Activated CD8-positive, alpha-beta memory T cell treated with anti-CD3 and anti-CD28 coated beads, Interleukin-2, amount 50 U/mL, for 48 hours (primary cell): ENCODE results near the gene TOMM40.
"Not testable (repeated sequence)": the region's sequence is repeated elsewhere in the genome, so short reads cannot be mapped to it uniquely, and the experiment has no call there.

ENCODE experiments used
- DNase-seq: peaks from one replicate; pipeline ENCODE4 v3.0.0-alpha.2; 2020

The TOMM40 gene

GRCh38 chr19:44891016-44891882, at the start of gene TOMM40:
TOMM40 (plus strand) TSS chr19:44891254; CDS start chr19:44891416, 162 bp downstream.
- DNase-seq, result peak; percentile 99

- no peak for DNase-seq
These were observed 45.8 kb upstream of the TOMM40 start for GRCh38 chr19:44845286-44845611.

DNA sequence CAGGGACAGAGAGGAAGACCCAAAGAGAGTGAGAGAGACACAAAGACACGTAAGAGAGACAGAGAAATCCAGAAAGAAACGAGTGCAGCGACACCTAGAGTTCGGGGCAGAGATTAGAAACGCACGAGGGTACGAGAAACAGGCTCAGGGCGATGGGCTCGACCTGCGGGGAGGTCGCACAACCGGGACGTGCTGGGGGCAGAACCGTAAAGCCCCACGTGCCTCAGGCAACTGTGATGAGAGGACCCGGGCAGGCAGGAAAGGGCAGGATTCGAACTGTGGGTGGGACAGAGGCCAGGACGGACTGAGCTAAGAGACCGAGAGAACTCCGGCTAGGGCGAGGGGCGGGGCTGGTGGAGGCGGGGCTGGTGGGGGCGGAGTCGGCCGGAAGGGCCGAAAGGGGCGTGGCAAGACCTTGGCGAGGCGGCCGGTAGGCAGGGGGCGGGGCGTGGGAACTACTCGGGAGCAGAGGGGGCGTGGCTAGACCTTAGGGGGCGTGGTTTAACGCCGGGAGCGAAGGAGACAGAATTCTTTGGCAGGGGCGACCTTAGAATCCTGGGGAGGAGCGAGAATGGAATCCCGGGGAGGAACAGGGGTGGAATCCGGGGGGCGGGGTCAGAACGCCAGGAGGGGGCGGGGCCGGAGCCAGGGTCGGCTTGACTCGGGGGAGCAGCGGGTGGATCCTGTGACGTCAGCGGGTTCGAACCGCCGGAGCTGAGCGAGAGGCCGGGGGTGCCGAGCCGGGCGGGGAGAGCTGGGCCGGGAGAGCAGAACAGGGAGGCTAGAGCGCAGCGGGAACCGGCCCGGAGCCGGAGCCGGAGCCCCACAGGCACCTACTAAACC, 45.2 kb upstream of the TOMM40 start, which contains the start of gene NECTIN2:
Gene NECTIN2 (plus strand): TSS at position 686 of the 843 bp plus-strand sequence. CDS start 229 bp downstream, outside the sequence.
- peak; percentile 100 for DNase-seq

GRCh38 chr19:44846455-44847143, 44.5 kb upstream of the TOMM40 start:
- no peak for DNase-seq

GRCh38 chr19:44847144-44848035, 43.7 kb upstream of the TOMM40 start:
- peak; percentile 55 for DNase-seq

DNA sequence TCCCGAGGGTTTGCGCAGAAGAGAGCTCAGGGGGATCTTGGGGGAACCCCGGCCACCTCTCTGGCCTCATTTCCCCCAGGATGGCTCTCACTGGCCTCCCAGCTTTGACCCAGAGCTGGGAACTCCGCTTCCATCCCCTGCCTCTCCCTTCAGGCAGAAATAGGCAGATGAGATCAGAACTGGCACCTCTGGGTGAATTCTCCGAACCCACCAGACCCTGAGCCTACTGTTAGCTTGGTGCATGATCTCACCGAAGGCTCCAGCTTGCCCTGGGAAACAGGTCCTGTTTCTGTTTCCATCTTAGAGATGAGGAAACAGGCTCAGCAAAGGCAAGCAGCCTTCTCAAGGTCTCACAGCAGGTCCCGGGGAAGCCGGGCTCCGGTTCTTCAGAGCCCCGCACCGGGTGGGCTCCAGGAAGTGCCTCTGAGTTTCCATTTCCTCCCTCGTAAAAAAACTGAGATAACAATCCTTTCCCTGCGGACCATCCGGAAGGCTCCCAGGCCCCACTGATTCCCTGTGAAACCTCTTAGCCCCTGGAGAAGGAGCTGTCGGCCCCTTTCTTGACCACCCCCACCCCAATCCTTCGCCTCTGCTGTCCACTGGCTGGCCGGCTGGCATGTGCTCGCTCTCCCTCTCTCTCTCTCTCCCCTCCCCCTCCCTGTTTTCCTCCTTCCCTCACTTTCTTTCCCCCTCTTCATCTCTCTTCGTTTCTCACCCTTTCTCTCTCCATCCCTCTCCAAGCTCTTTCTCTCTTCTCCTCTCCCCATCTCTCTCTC, 42.8 kb upstream of the TOMM40 start:
- peak; percentile 54 for DNase-seq

GRCh38 chr19:44848812-44849447, 42.1 kb upstream of the TOMM40 start:
- no peak for DNase-seq

DNA sequence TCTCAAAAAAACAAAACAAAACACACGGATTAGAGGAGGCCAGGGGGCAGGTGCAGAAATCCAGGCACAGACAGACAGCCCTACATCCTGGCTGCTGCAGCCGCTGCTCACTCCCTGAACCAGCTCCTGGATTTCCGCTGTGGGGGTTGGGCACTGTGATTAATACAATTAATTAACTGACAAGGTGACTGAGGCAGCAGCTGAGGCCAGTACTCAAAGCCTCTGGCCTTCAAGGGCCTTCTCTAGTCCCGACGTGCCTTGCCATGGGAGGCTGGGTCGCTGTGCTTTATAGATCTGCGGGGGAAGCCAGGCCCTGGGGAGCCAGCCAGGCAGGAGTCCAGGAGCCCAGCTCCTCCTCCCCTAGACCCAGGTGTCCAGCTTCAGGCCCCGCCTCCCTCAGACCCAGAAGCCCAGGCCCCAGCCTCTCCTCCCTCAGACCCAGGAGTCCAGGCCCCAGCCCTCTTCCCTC, 40.4 kb upstream of the TOMM40 start:
- no peak for DNase-seq

- DNase-seq, result no peak
These were observed 39.6 kb upstream of the TOMM40 start for GRCh38 chr19:44851427-44851826.

- DNase-seq, result no peak
These were observed 35.4 kb upstream of the TOMM40 start for GRCh38 chr19:44855606-44856005.

- DNase-seq, result no peak
These were observed 34.5 kb upstream of the TOMM40 start for GRCh38 chr19:44856421-44857083.

- DNase-seq, result no peak
These were observed 33.2 kb upstream of the TOMM40 start for GRCh38 chr19:44857837-44858236.

DNA sequence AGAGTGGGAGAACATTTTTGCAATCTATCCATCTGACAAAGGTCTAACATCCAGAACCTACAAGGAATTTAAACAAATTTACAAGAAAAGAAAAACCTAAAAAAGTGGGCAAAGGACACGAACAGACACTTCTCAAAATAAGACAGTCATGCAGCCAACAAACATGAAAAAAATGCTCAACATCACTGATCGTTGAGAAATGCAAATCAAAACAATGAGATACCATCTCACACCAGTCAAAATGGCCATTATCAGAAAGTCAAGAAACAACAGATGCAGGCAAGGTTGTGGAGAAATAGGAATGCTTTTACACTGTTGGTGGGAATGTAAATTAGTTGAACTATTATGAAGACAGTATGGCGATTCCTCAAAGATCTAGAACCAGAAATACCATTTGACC, 29.5 kb upstream of the TOMM40 start:
- not testable (repeated sequence) for DNase-seq

DNA sequence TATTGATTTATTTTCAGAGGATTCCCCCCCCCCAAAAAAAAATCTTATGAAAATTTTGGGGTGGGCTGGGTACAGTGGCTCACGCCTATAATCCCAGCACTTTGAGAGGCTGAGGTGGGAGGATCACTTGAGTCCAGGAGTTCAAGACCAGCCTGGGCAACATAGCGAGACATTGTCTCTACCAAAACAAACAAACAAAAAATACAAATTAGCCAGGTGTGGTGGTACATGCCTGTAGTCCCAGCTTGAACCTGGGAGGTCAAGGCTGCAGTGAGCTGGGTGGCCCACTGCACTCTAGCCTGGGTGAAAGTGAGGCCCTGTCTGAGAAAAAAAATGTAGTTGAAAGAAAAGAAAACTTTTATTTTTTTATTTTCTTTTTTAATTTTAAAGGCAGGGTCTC, 27.1 kb upstream of the TOMM40 start:
- DNase-seq, result no peak

DNA sequence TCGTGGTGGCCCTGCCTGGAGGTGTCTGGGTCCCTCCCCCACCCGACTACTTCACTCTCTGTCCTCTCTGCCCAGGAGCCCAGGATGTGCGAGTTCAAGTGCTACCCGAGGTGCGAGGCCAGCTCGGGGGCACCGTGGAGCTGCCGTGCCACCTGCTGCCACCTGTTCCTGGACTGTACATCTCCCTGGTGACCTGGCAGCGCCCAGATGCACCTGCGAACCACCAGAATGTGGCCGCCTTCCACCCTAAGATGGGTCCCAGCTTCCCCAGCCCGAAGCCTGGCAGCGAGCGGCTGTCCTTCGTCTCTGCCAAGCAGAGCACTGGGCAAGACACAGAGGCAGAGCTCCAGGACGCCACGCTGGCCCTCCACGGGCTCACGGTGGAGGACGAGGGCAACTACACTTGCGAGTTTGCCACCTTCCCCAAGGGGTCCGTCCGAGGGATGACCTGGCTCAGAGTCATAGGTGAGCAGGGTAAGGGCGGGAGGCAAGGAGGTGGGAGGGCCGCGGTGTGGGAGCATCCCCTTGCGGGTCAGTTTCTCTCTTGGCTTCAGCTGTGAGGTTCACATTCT, 25.8 kb upstream of the TOMM40 start:
- DNase-seq, result no peak

DNA sequence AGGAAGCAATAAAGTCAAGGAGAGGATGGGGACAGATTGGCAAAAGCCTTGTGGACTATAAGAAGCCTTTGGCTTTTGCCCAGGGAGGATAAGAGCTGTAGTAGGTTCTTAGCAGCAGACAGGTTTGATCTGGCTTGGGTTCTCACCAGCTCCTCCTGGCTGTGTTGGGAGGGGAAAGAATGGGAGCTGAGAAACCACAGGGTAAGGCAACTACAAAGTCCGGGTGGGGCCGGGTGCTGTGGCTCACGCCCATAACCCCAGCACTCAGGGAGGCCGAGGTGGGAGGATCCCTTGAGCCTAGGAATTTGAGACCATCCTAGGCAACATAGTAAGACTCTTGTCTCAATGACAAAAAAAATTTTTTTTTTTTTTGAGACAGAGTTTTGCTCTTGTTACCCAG, 24.4 kb upstream of the TOMM40 start:
- DNase-seq, result no peak

DNA sequence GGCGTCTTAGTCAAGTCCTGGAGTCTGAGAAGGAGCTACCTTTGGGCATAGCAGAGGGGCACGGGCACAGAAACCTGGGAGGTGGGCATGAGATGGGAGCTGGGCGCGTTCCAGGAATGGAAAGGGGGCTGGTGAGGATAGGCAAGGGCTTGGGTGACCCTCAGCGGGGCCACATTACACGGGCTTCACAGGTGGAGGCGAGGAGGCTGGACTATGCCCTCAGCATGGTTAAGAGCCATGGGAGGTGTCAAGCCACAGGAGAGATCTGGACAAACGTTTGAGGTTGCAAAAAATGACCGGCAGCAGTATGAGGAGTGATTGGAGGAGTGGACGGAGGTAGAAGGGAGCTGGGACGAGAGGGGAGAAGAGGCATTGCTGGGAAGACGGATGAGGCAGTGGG, 23.5 kb upstream of the TOMM40 start:
- no peak for DNase-seq

DNA sequence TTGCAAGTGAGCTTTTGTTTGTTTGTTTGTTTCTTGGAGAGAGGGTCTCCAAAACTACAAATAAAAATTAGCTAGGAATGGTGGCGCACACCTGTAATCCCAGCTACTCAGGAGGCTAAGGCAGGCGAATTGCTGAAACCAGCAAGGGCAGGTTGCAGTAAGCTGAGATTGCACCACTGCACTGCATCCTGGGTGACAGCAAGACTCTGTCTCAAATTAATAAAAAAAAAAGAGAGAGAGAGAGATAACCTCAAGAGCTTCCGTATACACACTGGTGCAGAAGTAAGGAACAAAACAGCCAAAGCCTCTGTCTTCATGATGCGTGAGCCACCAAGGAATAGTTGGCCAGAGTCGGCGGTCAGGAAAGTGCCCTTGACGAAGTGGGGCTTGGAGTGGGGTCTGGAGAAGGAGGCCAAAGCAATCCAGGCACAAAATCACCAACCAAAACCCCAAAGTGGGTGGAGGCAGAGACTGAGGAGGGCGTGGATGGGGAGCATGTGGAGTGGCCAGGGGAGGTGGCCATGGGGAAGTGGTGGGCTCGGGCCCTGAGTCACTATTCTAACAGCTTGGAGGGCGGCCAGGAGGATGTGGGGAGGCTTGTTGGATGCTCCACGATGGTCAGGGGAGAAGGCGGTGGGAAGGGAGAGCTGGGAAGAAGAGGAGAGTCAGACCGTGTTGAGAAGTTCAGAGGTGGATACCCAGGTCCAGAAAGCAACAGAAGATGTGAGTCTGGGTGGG, 21.2 kb upstream of the TOMM40 start:
- DNase-seq, result no peak

- no peak for DNase-seq
These were observed 19.2 kb upstream of the TOMM40 start for GRCh38 chr19:44871809-44872208.
